Measurements from ENCODE around the gene ZFP62.
"Not testable (repeated sequence)": the region's sequence is repeated elsewhere in the genome, so short reads cannot be mapped to it uniquely, and the experiment has no call there.

The ZFP62 gene

DNA sequence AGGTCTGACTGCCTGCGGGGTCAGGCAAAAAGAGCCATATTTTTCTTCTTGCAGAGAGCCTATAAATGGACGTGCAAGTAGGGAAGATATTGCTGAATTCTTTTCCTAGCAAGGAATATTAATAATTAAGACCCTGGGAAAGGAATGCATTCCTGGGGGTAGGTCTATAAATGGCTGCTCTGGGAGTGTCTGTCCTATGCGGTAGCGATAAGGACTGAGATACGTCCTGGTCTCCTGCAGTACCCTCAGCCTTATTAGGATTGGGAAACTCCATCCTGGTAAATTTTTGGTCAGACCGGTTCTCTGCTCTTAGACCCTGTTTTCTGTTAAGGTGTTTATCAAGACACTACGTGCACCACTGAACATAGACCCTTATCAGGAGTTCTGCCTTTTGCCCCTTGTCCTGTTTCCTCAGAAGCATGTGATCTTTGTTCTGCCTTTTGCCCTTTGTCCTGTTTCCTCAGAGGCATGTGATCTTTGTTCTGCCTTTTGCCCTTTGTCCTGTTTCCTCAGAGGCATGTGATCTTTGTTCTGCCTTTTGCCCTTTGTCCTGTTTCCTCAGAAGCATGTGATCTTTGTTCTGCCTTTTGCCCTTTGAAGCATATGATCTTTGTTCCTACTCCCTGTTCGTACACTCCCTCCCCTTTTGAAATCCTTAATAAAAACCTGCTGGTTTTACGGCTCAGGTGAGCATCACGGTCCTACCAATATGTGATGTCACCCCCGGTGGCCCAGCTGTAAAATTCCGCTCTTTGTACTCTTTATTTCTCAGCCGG, 32.1 kb downstream of the ZFP62 start:
- FAIRE-seq = not testable (repeated sequence)

DNA sequence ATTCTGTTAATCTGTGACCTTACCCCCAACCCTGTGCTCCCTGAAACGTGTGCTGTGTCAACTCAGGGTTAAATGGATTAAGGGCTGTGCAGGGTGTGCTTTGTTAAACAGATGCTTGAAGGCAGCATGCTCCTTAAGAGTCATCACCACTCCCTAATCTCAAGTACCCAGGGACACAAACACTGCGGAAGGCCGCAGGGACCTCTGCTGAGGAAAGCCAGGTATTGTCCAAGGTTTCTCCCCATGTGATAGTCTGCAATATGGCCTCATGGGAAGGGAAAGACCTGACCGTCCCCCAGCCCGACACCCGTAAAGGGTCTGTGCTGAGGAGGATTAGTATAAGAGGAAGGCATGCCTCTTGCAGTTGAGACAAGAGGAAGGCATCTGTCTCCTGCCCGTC, 33.7 kb downstream of the ZFP62 start:
- FAIRE-seq = not testable (repeated sequence)

- FAIRE-seq = no peak
These were observed 35.1 kb downstream of the ZFP62 start for GRCh38 chr5:180825768-180826525.

GRCh38 chr5:180824630-180825476, 36.2 kb downstream of the ZFP62 start:
- no peak for FAIRE-seq

- no peak for FAIRE-seq
These were observed 37.0 kb downstream of the ZFP62 start for GRCh38 chr5:180823940-180824629.

DNA sequence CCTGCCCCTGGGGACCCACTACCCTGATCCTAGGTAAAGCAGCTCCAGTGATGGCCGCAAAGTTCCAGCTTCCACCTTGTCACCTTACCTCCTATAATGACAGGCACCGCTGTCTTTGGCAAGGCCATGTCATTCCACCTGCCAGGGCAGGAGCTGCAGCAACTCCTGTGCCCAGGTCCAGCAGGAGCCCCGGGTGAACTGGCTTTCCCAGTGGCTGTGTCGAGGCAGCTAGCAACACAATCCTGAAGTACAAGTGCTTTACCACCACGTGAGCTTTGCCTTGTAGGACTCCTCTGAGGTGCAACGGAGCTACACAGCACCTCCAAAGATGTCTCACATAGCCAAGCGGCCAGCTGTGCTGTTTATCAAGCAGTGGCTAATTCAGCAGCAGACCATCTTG, 37.7 kb downstream of the ZFP62 start:
- no peak for FAIRE-seq

DNA sequence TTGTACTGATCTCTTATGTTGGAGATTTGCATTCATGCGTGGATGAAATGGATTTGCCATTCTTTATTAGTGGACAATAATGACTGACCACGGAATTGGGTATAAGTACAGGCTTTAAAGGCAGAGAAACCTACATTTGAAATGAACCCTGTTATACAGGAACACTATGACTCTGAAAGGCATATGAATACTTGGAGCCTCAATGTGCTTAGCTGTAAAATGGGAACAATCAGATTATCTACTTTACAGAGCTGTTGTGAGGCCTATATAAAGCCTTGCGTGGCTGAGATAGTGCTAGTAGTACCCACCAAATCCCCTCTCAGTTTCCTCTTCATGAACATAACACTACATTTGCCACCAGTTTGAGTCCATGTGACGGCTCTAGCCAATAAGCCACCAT, 39.5 kb downstream of the ZFP62 start:
- no peak for FAIRE-seq

DNA sequence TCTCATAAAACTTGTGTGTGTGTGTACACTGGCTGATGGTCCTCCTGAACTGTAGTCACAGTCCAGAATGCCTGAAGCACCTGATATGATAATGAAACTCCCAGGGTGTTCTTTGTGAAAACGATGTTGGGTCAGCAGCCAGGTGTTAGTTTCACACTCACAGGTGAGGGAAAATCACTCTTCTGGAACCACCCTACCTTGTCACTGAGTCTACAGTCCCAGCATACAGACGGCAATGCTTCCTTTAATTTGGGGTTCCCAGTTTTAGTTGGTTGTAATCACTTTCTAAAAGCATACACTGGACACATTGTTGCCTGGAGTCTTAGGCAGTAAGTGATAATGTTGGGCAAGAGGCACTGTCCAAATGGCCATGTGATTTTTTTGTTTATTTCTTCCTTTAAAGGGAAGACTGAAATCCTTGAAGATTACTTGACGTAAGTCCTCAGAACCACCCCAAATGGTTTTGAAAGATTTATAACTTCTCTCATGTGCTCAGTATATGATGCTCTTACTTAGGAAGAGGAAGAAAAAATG, 40.2 kb downstream of the ZFP62 start:
- FAIRE-seq = no peak

GRCh38 chr5:180818677-180819341, 42.3 kb downstream of the ZFP62 start:
- FAIRE-seq = no peak

DNA sequence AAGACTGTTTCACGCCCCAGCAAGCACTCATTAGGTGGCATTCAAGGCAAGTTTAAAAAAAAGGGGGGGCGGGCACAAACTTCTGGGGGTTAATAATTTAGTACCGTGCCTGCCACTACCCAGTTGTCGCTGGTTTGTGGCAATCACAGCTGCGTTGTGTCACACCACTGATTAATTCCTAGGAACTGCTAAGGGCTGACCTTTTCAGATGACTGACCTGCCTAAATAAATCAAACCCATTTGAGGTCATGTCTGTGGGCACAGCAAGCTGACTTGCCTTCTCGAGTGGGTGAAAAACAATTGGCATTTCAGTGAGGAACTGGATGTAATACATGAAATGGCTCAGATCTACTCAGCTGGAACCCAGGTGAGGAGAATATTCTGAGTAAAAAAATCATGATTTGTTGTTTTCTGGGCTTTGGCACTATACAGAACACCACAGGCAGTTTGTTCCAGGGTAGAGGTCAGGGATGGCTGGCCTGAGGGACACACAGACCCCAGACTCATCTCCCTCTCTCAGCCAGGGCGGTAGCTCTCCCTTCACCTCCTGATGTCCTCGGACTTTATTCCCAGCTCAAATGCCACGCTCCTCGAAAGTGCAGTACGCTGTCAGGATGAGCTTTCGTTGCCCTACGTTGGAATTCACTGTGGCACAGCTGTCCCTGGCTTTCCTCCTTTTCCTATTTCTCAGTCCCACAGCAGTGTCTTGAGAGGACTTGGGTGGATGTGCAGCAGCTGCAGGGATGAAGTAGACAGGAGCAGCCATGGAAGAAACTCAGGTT, 43.0 kb downstream of the ZFP62 start:
- FAIRE-seq = no peak

DNA sequence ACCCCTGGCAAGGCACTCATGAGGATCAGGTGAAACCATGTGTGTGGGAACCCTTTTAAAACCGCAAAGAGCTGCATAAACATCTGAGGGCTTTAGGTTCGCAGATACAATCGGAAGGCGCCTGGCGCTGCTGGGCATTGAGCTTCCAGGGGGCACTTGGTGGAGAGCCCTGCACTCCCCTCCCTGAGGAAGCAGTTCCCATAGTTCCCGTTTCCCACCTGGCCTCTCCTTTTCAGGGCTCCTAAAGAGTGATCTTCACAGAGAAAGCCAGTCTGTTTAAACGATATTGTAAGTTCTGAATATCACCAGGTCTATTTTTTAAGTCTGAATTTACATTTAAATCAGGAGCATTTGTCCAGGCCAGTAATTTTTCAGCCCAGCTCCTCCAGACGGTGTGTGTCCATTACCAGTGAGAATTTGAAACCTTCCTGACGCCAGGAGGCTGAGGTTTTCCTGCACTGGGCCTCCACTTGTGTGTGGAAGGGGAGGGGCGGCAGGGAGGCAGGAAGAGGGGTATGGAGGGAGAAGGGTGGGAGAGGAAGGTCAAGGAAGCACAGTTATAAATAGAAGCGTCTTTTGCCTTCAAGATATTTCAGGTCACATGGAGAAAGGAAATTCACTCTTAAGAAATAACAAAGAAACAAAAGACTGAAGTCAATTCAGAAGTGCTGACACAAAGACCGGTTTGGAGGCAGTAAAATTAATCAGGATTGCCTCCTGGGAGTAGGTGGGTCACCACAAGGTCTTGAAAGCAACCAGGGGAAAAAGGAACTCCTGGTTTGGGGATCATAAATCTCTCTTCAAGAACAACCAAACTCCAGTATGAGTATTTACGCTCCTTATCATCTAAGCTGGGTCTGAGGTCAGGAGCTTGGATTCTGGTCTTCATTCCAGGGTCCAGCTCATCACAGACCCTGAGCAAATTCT, 44.2 kb downstream of the ZFP62 start:
- no peak for FAIRE-seq

GRCh38 chr5:180815293-180815917, 45.7 kb downstream of the ZFP62 start:
- FAIRE-seq = no peak

GRCh38 chr5:180813420-180813819, 47.7 kb downstream of the ZFP62 start:
- no peak for FAIRE-seq

DNA sequence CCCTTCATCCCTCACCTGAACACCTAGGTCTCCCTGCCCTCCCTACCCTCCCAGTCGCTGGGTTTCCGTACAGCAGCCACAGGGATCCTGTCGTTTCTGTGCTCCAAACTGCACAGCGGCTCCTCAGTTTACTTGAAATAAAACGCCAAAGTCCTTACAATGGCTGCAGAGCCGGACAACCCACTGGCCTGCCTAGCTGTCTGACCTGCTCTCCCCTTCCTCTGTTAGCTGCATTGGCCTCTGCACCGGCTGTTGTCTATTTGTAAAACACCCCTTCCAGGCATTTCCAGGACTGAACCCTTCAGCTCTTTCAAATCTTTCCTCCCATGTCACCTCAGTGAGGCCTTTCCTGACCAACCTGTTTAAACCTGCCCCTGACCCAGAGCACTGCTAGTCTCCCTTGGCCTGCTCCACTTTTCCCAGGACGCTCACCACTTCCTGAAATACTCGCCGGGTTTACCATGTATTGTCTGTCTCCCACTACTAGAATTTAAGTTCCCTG, 49.4 kb downstream of the ZFP62 start:
- FAIRE-seq = no peak

GRCh38 chr5:180810959-180811622, 50.0 kb downstream of the ZFP62 start:
- FAIRE-seq = no peak

DNA sequence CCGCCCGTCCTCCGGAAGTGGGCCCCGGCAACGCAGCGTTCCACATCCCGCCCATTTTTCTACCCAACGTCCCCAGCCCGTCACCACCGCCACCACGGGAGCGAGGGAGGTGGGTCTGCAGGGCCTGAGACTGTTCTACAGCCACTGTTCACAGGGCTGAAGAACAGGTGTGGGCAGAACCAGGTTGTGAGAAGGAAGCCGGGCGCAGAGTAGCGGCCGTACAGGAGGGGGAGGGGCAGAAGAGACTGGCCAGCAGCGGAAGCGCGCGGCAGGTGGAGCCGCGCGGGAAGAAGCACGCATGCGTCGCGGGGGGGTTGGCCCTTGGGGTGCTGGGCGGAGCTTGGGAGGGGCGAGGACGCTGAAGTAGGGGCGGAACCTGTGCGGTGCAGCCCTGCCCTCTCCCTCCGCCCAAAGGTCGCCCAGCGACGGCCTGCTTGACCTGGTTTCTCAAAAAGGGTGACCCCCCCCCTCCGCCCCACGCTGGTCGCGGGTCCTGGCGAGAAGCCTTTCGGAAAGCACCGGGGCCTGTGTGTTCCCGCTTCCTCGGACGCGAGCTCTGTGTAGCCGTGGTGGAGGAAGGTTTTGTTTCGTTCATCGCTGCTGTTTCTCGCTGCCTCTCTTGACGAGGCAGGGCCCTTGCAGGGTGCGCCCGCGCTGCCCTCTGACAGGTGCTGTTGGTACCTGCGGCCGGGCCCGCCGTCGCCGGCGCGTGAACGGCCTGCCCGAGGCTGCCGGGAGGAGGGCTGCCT, 50.7 kb downstream of the ZFP62 start:
- FAIRE-seq = no peak

DNA sequence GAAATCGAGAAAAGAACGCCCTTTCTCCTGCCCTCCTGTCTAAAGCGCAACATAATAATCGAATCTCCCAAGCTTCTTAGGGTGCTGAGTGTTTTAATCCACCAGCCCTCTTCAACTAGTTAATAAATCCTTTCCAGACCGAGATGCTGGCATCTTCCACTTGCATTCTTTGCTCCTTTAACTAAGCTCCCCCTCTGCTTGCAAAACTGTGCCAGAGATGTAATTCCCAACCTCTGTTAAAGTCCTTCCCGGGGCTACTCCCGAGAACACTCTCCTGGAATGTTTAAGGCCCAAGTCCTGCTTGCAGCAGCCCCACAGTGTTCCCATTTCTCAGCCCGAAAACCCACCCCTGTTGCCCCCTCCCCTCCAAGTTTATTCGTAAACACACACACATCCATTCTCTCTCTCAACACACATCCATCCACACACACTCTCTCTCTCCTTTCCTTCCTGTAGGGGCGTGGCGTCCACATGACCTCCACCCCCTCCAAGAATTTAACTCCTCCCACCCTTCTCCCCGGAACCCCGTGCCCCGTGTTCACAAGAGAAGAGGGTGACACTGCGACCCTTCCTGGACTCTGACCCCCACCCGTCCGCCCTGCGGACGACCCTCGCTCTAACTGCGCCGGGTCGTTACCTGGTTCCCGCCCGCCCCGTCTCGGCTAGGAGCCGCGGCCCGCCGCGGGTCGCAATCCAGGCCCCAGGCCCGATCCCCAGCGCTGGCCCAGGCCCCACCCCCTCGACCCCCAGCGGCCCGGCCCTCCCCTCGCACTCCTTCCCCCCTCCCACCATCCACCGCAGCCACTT, 51.5 kb downstream of the ZFP62 start:
- no peak for FAIRE-seq
